Activated CD8-positive, alpha-beta T cell treated with anti-CD3 and anti-CD28 coated beads for 36 hours (primary cell): ENCODE results near the gene DHFR. TPM values are rescaled to one million over a fixed set of nuclear protein-coding genes. Genes with fewer than 3 reads are reported as not detected.

ENCODE experiments used
- ATAC-seq: fragments of 200-7000 bp; cut with Tn5 transposase; one replicate; pipeline ENCODE4 v1.10.0; 2021; ENCODE audit warnings: mild to moderate bottlenecking, moderate library complexity
- CTCF ChIA-PET: fragments of 350-600 bp; sonication (Branson Sonifier 250); formaldehyde crosslinking; loops from one replicate; lab custom pipeline; 2021; ENCODE audit warnings: antibody characterized with exemption; lab: Charles Lee
- POLR2A ChIA-PET: fragments of 350-600 bp; sonication (Branson Sonifier 250); formaldehyde crosslinking; loops from one replicate; lab custom pipeline; 2021; ENCODE audit warnings: antibody characterized with exemption; lab: Charles Lee
- DNase-seq: peaks from one replicate; pipeline ENCODE4 v3.0.0-alpha.2; 2020
- H3K27ac Mint-ChIP-seq: one replicate; pipeline ENCODE4 v1.8.0; 2021; ENCODE audit warnings: mild to moderate bottlenecking, mixed read lengths
- H3K27me3 Mint-ChIP-seq: one replicate; pipeline ENCODE4 v1.8.0; 2021; ENCODE audit warnings: mixed read lengths
- H3K36me3 Mint-ChIP-seq: one replicate; pipeline ENCODE4 v1.8.0; 2021; ENCODE audit warnings: low read depth, mixed read lengths
- H3K4me1 Mint-ChIP-seq: one replicate; pipeline ENCODE4 v1.8.0; 2021; ENCODE audit warnings: low read depth, mixed read lengths
- H3K4me3 Mint-ChIP-seq: one replicate; pipeline ENCODE4 v1.8.0; 2021; ENCODE audit warnings: mild to moderate bottlenecking, moderate library complexity, mixed read lengths
- H3K9me3 Mint-ChIP-seq: one replicate; pipeline ENCODE4 v1.8.0; 2021; ENCODE audit warnings: mixed read lengths
- intact Hi-C: fragments of 100-400 bp; cut with micrococcal nuclease; formaldehyde crosslinking; loops from one replicate; pipeline ENCODE4 v1.10.0; 2022
- total RNA-seq, 2 experiments: library from RNA; stranded (reverse); gene quantifications; one replicate each; pipeline ENCODE4 v1.2.3, GENCODE V29; 2021
- TF ChIP-seq, protein P1 (sequence below): fragments of 200-600 bp; IDR thresholded peaks from one replicate; pipeline ENCODE4 v1.8.0; 2022; ENCODE audit warnings: antibody characterized with exemption, mild to moderate bottlenecking

Gene DHFR
- total RNA-seq, 2 experiments from 2014 or later, result 107 to 109 TPM

GRCh38 chr5:80623999-80624398 is 30.8 kb downstream of the DHFR start:
- Mint-ChIP-seq H3K9me3 (no peaks in the 10 kb centered on the region), H3K27ac (no peak overlapping the region), H3K4me3 (no peak overlapping the region), H3K4me1 (no peaks in the 10 kb centered on the region), H3K27me3 (no peaks in the 10 kb centered on the region), H3K36me3 (peaks cover 14% of the 10 kb centered on the region)
- DNase-seq (no peak), ATAC-seq (no peak)
- intact Hi-C loops, result no loop called here
- TF ChIP-seq, protein P1, sequence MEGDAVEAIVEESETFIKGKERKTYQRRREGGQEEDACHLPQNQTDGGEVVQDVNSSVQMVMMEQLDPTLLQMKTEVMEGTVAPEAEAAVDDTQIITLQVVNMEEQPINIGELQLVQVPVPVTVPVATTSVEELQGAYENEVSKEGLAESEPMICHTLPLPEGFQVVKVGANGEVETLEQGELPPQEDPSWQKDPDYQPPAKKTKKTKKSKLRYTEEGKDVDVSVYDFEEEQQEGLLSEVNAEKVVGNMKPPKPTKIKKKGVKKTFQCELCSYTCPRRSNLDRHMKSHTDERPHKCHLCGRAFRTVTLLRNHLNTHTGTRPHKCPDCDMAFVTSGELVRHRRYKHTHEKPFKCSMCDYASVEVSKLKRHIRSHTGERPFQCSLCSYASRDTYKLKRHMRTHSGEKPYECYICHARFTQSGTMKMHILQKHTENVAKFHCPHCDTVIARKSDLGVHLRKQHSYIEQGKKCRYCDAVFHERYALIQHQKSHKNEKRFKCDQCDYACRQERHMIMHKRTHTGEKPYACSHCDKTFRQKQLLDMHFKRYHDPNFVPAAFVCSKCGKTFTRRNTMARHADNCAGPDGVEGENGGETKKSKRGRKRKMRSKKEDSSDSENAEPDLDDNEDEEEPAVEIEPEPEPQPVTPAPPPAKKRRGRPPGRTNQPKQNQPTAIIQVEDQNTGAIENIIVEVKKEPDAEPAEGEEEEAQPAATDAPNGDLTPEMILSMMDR, result no peak
- POLR2A ChIA-PET, result no interaction called here
- CTCF ChIA-PET, result no interaction called here

GRCh38 chr5:80622756-80623155 is 32.0 kb downstream of the DHFR start:
- TF ChIP-seq, protein P1, result no peak
- ATAC-seq (no peak), DNase-seq (no peak)
- Mint-ChIP-seq H3K4me3 (no peak overlapping the region), H3K27me3 (no peaks in the 10 kb centered on the region), H3K27ac (no peak overlapping the region), H3K9me3 (no peaks in the 10 kb centered on the region), H3K4me1 (no peaks in the 10 kb centered on the region), H3K36me3 (peaks cover 17% of the 10 kb centered on the region)
- ChIA-PET POLR2A (no interaction called here), CTCF (no interaction called here)
- intact Hi-C loops, result no loop called here

DNA sequence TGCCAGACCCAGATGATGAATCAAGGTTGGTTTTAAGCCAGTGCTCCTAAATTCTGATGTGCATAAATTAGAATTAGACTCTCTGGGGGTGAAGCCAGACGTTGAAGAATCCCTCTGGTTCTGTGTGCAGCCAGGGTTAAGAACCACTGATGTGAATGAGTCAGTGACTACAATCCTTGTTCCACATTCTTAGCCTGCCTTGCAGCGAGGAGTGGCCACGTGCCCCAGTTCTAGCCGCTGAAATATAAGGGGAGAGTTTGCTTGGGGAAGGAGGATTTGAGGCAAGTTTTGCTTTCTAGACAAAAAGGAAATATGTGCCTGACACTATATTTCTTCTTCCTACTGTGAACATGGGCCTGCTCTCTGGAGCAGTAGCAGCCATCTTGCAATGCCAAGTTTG is 34.6 kb downstream of the DHFR start:
- intact Hi-C loops, result no loop called here
- no peak overlapping the region for H3K27ac Mint-ChIP-seq
- ChIA-PET CTCF (no interaction called here), POLR2A (no interaction called here)
- DNase-seq (no peak), ATAC-seq (no peak)
- H3K9me3 Mint-ChIP-seq, result no peaks in the 10 kb centered on the region
- H3K27me3 Mint-ChIP-seq, result no peaks in the 10 kb centered on the region
- H3K4me3 Mint-ChIP-seq, result no peak overlapping the region
- peaks cover 16% of the 10 kb centered on the region for H3K36me3 Mint-ChIP-seq
- H3K4me1 Mint-ChIP-seq, result no peaks in the 10 kb centered on the region
- TF ChIP-seq, protein P1, result no peak

DNA sequence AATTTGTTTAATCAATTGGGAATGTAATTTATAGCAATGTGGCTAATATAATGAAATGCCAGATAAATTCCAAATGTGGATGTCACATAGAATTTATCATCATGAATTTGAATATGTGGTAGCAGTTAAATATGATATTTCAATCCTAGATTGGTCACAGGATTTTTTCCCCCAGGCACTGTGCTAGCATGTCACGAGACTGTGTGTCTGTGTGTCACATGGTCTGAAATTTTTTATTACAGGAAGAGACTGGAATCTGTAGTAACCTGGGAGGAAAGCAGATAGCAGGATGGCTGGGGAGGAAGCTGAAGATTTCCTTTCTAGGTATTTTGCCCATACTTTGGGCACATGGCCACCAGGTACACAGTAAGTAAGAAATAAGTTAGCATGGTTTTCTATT is 35.7 kb downstream of the DHFR start:
- Mint-ChIP-seq H3K4me1 (no peaks in the 10 kb centered on the region), H3K4me3 (no peak overlapping the region), H3K27ac (no peak overlapping the region), H3K27me3 (no peaks in the 10 kb centered on the region), H3K36me3 (peaks cover 16% of the 10 kb centered on the region), H3K9me3 (no peaks in the 10 kb centered on the region)
- ATAC-seq, result no peak
- no peak for DNase-seq
- ChIA-PET CTCF (no interaction called here), POLR2A (no interaction called here)
- intact Hi-C loops, result no loop called here
- TF ChIP-seq, protein P1, result no peak

DNA sequence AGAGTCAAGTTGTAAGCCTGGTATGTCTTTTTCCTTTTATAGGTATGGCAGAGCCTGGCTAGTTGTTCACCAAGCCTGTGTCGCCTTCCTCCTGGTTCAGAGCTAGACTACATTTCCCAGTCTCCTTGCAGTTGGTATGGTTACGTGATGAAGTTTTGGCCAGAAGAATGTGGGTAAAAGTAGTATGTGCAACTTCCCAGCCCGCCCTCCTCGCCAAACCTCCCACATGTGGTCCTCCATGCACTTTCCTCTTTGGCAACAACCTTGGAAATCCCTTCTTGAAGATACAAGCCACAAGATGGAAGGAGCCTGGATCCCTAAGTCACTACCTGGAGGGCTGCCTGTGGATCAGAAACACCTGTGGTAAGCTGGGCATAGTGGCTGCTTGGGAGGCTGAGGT is 36.3 kb downstream of the DHFR start:
- ATAC-seq, result no peak
- TF ChIP-seq, protein P1, result no peak
- intact Hi-C loops, result no loop called here
- H3K36me3 Mint-ChIP-seq, result peaks cover 18% of the 10 kb centered on the region
- no peak overlapping the region for H3K4me3 Mint-ChIP-seq
- no peak overlapping the region for H3K27ac Mint-ChIP-seq
- POLR2A ChIA-PET, result no interaction called here
- CTCF ChIA-PET, result no interaction called here
- H3K9me3 Mint-ChIP-seq, result no peaks in the 10 kb centered on the region
- no peaks in the 10 kb centered on the region for H3K27me3 Mint-ChIP-seq
- H3K4me1 Mint-ChIP-seq, result no peaks in the 10 kb centered on the region
- DNase-seq, result no peak
